ENCODE data around the gene POC1B.

POC1B gene

GRCh38 chr12:89525824-89526770, at the start of gene POC1B:
POC1B (minus strand) TSS chr12:89526047; CDS start chr12:89525895, 152 bp downstream.
- no peak for TF ChIP-seq CTCF (IDR thresholded peaks at IDR 0.05; ENCODE audit: control insufficient read depth, insufficient read depth, low read depth, low read length, missing control alignments)
- no peak for DNase-seq (ENCODE audit: low read depth)
- H3K4me3 ChIP-seq (ENCODE audit: control insufficient read depth, low read depth, low read length) = peak within 1 kb of the TSS; percentile 65

GRCh38 chr12:89575374-89575773, 49.5 kb upstream of the POC1B start:
- no peak for DNase-seq (ENCODE audit: low read depth)
- H3K4me3 ChIP-seq (ENCODE audit: control insufficient read depth, low read depth, low read length) = no peak overlapping the region
- TF ChIP-seq CTCF (IDR thresholded peaks at IDR 0.05; ENCODE audit: control insufficient read depth, insufficient read depth, low read depth, low read length, missing control alignments) = no peak

- TF ChIP-seq CTCF (IDR thresholded peaks at IDR 0.05; ENCODE audit: control insufficient read depth, insufficient read depth, low read depth, low read length, missing control alignments) = no peak
- DNase-seq (ENCODE audit: low read depth) = peak; percentile 64
- no peak overlapping the region for H3K4me3 ChIP-seq (ENCODE audit: control insufficient read depth, low read depth, low read length)
Measured at GRCh38 chr12:89574736-89575208, 48.9 kb upstream of the POC1B start.

- no peak for DNase-seq (ENCODE audit: low read depth)
- TF ChIP-seq CTCF (IDR thresholded peaks at IDR 0.05; ENCODE audit: control insufficient read depth, insufficient read depth, low read depth, low read length, missing control alignments) = no peak
- H3K4me3 ChIP-seq (ENCODE audit: control insufficient read depth, low read depth, low read length) = no peak overlapping the region
Measured at GRCh38 chr12:89573051-89573810, 47.4 kb upstream of the POC1B start.

- DNase-seq (ENCODE audit: low read depth) = peak; percentile 78
- H3K4me3 ChIP-seq (ENCODE audit: control insufficient read depth, low read depth, low read length) = no peak overlapping the region
- TF ChIP-seq CTCF (IDR thresholded peaks at IDR 0.05; ENCODE audit: control insufficient read depth, insufficient read depth, low read depth, low read length, missing control alignments) = no peak
Measured at GRCh38 chr12:89571491-89572195, 45.8 kb upstream of the POC1B start.

GRCh38 chr12:89568484-89568883, 42.6 kb upstream of the POC1B start:
- DNase-seq (ENCODE audit: low read depth) = no peak
- H3K4me3 ChIP-seq (ENCODE audit: control insufficient read depth, low read depth, low read length) = no peak overlapping the region
- TF ChIP-seq CTCF (IDR thresholded peaks at IDR 0.05; ENCODE audit: control insufficient read depth, insufficient read depth, low read depth, low read length, missing control alignments) = no peak

All from AG09309 (cell line).